Ovary (tissue), 3 donors: Measurements from ENCODE around the gene SPATA33.

Source experiments
- EP300 ChIP-seq: sonication (generic); formaldehyde crosslinking; IDR thresholded peaks from one replicate; pipeline ENCODE4 v1.6.1; 2017; ENCODE audit warnings: antibody characterized with exemption
- TF ChIP-seq, protein P1 (sequence below), 3 donors: fragments of 450-650 bp in 2 of 3; fragments of 200-600 bp in 1 of 3; IDR thresholded peaks; one replicate each; pipeline versions ENCODE4 v1.5.1 to v1.8.0; 2016 to 2022; ENCODE audit warnings: antibody characterized with exemption in 3 of 3, mild to moderate bottlenecking in 1 of 3
- donor health status: DM: no; HTN: no; CAD: no.

DNA sequence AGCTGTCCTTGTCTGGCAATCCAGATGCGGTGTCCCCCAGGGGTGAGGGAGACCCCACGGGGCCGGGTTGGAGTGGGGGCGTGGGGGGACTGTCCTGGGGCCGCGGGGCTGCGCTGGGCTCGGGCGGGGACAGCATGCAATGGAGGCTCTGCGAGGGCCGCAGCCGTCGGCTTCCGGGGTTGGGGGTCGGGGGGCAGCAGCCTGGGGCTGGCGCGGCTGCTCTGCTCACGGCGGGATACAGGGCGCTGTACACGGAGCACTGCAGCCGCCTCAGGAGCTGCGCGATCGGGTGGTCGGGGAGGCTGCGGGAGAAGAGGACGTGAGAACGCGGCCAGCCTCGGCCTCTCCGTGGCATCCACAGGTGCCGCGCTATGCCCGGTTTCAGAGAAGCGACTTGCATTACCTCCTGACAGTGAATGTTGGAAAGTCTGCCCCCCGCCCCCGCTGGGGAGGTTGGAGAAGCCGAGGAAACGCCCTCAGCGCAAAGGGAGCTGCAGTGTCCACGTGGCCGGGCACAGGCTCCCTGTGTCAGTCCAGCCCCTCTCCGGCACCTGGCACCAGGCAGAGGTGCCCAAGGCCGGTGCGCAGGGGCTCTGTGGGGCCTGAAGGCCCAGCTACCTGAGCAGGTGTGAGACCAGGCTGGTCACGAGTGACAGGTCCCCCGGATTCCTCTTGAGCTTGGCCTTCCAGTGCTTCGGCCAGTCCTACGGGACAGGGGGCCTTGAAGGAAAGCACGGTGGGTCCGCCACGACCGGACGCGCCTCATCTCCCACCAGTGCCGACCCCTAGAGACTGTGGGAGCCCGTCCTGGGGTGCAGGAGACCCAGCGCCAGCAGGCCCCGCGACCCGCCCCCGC lies 53.3 kb downstream of the SPATA33 start:
- TF ChIP-seq, protein P1, sequence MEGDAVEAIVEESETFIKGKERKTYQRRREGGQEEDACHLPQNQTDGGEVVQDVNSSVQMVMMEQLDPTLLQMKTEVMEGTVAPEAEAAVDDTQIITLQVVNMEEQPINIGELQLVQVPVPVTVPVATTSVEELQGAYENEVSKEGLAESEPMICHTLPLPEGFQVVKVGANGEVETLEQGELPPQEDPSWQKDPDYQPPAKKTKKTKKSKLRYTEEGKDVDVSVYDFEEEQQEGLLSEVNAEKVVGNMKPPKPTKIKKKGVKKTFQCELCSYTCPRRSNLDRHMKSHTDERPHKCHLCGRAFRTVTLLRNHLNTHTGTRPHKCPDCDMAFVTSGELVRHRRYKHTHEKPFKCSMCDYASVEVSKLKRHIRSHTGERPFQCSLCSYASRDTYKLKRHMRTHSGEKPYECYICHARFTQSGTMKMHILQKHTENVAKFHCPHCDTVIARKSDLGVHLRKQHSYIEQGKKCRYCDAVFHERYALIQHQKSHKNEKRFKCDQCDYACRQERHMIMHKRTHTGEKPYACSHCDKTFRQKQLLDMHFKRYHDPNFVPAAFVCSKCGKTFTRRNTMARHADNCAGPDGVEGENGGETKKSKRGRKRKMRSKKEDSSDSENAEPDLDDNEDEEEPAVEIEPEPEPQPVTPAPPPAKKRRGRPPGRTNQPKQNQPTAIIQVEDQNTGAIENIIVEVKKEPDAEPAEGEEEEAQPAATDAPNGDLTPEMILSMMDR (IDR thresholded peaks at IDR 0.05) = no peak
- no peak for TF ChIP-seq EP300
